Endothelial cell (in vitro differentiated cells): ENCODE data around the gene ADCY7. TPM values are rescaled to one million over a fixed set of nuclear protein-coding genes. Genes with fewer than 3 reads are reported as not detected.
A peak's percentile ranks its signal among the peaks of the same experiment; 100 is the strongest.

ENCODE experiments used
- DNase-seq: peaks from one replicate; pipeline ENCODE4 v3.0.0; 2021; ENCODE audit warnings: low spot score
- H3K27ac Mint-ChIP-seq: one replicate; pipeline ENCODE4 v1.8.0; 2021; ENCODE audit warnings: mixed read lengths, inconsistent platforms; ENCODE audit not compliant: unreplicated experiment
- H3K27me3 Mint-ChIP-seq: one replicate; pipeline ENCODE4 v1.8.0; 2021; ENCODE audit warnings: mild to moderate bottlenecking, moderate library complexity, mixed read lengths, inconsistent platforms; ENCODE audit not compliant: unreplicated experiment
- H3K36me3 Mint-ChIP-seq: one replicate; pipeline ENCODE4 v1.8.0; 2021; ENCODE audit warnings: mild to moderate bottlenecking, low read depth, mixed read lengths, inconsistent platforms; ENCODE audit not compliant: unreplicated experiment
- H3K4me1 Mint-ChIP-seq: one replicate; pipeline ENCODE4 v1.8.0; 2021; ENCODE audit warnings: mild to moderate bottlenecking, mixed read lengths, inconsistent platforms; ENCODE audit not compliant: unreplicated experiment
- H3K4me3 Mint-ChIP-seq: one replicate; pipeline ENCODE4 v1.8.0; 2021; ENCODE audit warnings: mild to moderate bottlenecking, mixed read lengths, inconsistent platforms; ENCODE audit not compliant: unreplicated experiment
- H3K9me3 Mint-ChIP-seq: one replicate; pipeline ENCODE4 v1.8.0; 2021; ENCODE audit warnings: mixed read lengths, inconsistent platforms; ENCODE audit not compliant: unreplicated experiment
- total RNA-seq: library from RNA; stranded (reverse); fragmentation: NEBNext Ultra II Directional; extraction: Animal tissue kit (Norgen Biotek cat#: 25700); gene quantifications from one replicate; pipeline ENCODE4 v1.2.1, GENCODE V29; 2021; ENCODE audit not compliant: unreplicated experiment
- TF ChIP-seq, protein P1 (sequence below): fragments of 200-600 bp; sonication (generic); IDR thresholded peaks from one replicate; pipeline ENCODE4 v1.5.0; 2021; ENCODE audit warnings: antibody characterized with exemption; ENCODE audit not compliant: unreplicated experiment

The ADCY7 gene
- total RNA-seq, 1 donor from 2014 or later = 3.2 TPM

DNA sequence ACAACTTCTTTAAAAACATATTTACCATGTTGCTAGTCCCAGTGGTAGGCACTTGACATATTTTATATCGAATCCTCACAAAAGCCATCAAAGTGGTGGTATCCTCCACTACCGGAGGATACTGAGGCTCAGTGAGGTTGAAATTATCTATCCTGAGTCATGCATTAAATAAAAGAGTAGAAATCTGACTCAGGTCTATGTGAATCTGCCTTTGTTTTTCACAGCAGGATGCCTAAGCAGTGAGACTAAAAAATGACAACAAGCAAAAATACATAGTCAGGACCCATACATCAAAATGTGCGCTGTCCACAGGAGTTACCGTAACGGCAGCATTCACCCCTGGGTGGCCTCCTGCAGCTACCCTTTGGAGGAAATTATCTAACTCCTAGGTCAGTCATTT, 84.8 kb downstream of the ADCY7 start:
- Mint-ChIP-seq H3K4me3 (no peak overlapping the region), H3K27ac (no peak overlapping the region), H3K9me3 (peaks cover 4% of the 10 kb centered on the region), H3K27me3 (no peaks in the 10 kb centered on the region), H3K4me1 (no peaks in the 10 kb centered on the region), H3K36me3 (peaks cover 38% of the 10 kb centered on the region)
- DNase-seq = no peak
- TF ChIP-seq, protein P1, sequence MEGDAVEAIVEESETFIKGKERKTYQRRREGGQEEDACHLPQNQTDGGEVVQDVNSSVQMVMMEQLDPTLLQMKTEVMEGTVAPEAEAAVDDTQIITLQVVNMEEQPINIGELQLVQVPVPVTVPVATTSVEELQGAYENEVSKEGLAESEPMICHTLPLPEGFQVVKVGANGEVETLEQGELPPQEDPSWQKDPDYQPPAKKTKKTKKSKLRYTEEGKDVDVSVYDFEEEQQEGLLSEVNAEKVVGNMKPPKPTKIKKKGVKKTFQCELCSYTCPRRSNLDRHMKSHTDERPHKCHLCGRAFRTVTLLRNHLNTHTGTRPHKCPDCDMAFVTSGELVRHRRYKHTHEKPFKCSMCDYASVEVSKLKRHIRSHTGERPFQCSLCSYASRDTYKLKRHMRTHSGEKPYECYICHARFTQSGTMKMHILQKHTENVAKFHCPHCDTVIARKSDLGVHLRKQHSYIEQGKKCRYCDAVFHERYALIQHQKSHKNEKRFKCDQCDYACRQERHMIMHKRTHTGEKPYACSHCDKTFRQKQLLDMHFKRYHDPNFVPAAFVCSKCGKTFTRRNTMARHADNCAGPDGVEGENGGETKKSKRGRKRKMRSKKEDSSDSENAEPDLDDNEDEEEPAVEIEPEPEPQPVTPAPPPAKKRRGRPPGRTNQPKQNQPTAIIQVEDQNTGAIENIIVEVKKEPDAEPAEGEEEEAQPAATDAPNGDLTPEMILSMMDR = no peak

GRCh38 chr16:50351952-50352351, 85.6 kb downstream of the ADCY7 start:
- Mint-ChIP-seq H3K4me1 (no peaks in the 10 kb centered on the region), H3K36me3 (peaks cover 37% of the 10 kb centered on the region), H3K4me3 (no peak overlapping the region), H3K9me3 (peaks cover 4% of the 10 kb centered on the region), H3K27me3 (no peaks in the 10 kb centered on the region), H3K27ac (no peak overlapping the region)
- no peak for DNase-seq
- TF ChIP-seq, protein P1 = no peak

- no peak for DNase-seq
- TF ChIP-seq, protein P1 = no peak
- Mint-ChIP-seq H3K27ac (no peak overlapping the region), H3K27me3 (peaks cover 2% of the 10 kb centered on the region), H3K9me3 (no peaks in the 10 kb centered on the region), H3K4me1 (no peaks in the 10 kb centered on the region), H3K4me3 (no peak overlapping the region), H3K36me3 (peaks cover 25% of the 10 kb centered on the region)
These were observed 87.7 kb downstream of the ADCY7 start for GRCh38 chr16:50354082-50354481.

- H3K9me3 Mint-ChIP-seq = no peaks in the 10 kb centered on the region
- H3K27me3 Mint-ChIP-seq = peaks cover 2% of the 10 kb centered on the region
- no peak for DNase-seq
- TF ChIP-seq, protein P1 = peak; percentile 65
- no peak overlapping the region for H3K4me3 Mint-ChIP-seq
- H3K27ac Mint-ChIP-seq = no peak overlapping the region
- peaks cover 17% of the 10 kb centered on the region for H3K36me3 Mint-ChIP-seq
- H3K4me1 Mint-ChIP-seq = peaks cover 6% of the 10 kb centered on the region
These were observed 88.5 kb downstream of the ADCY7 start for GRCh38 chr16:50354629-50355456.

GRCh38 chr16:50359626-50360025, 93.3 kb downstream of the ADCY7 start:
- Mint-ChIP-seq H3K27ac (peak overlapping the region; percentile 55), H3K4me1 (peaks cover 14% of the 10 kb centered on the region), H3K27me3 (peaks cover 2% of the 10 kb centered on the region), H3K36me3 (peaks cover 6% of the 10 kb centered on the region), H3K4me3 (no peak overlapping the region), H3K9me3 (no peaks in the 10 kb centered on the region)
- no peak for DNase-seq
- TF ChIP-seq, protein P1 = no peak
